ENCODE measurements around the gene ANAPC10.

GRCh38 chr4:145066063-145066501, 31.9 kb downstream of the ANAPC10 start:
- TF ChIP-seq EP300 (IDR thresholded peaks at IDR 0.05) (no peak), POLR2A (IDR thresholded peaks at IDR 0.05) (no peak)
- TF ChIP-seq, protein P1, sequence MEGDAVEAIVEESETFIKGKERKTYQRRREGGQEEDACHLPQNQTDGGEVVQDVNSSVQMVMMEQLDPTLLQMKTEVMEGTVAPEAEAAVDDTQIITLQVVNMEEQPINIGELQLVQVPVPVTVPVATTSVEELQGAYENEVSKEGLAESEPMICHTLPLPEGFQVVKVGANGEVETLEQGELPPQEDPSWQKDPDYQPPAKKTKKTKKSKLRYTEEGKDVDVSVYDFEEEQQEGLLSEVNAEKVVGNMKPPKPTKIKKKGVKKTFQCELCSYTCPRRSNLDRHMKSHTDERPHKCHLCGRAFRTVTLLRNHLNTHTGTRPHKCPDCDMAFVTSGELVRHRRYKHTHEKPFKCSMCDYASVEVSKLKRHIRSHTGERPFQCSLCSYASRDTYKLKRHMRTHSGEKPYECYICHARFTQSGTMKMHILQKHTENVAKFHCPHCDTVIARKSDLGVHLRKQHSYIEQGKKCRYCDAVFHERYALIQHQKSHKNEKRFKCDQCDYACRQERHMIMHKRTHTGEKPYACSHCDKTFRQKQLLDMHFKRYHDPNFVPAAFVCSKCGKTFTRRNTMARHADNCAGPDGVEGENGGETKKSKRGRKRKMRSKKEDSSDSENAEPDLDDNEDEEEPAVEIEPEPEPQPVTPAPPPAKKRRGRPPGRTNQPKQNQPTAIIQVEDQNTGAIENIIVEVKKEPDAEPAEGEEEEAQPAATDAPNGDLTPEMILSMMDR (IDR thresholded peaks at IDR 0.05): no peak

Measured in gastroesophageal sphincter (tissue), 3 donors.